Measurements from ENCODE around the gene IGFBPL1. TPM values are rescaled to one million over a fixed set of nuclear protein-coding genes. Genes with fewer than 3 reads are reported as not detected.

Gene IGFBPL1
- total RNA-seq, 1 experiment from 2014 or later: 13.7 TPM

GRCh38 chr9:38421498-38422211 lies 2.6 kb downstream of the IGFBPL1 start:
- in situ Hi-C loops (cut with HindIII; ENCODE audit: low pct_unique_long_range_greater_than_20kb, low sequenced_read_pairs) (no loop called here), intact Hi-C loops (cut with micrococcal nuclease; ENCODE audit: unreplicated experiment) (no loop called here)
- Histone ChIP-seq H3K27me3 (ENCODE audit: control insufficient read depth, insufficient read depth, low read length) (no peaks in the 10 kb centered on the region), H3K27ac (ENCODE audit: low read length) (no peak overlapping the region), H3K4me1 (ENCODE audit: control insufficient read depth, insufficient read depth, low read length) (no peaks in the 10 kb centered on the region), H3K36me3 (ENCODE audit: control insufficient read depth, insufficient read depth, low read length) (no peaks in the 10 kb centered on the region), H3K4me3 (ENCODE audit: low read depth in 2 of 2, low read length in 2 of 2) (no peak overlapping the region), H3K9me3 (ENCODE audit: control insufficient read depth, insufficient read depth, low read depth, low read length) (no peaks in the 10 kb centered on the region)
- POLR2A ChIA-PET: no interaction called here
- TF ChIP-seq POLR2AphosphoS5 (IDR thresholded peaks at IDR 0.05; ENCODE audit: low read depth, low read length): no peak
- no peak for TF ChIP-seq REST (IDR thresholded peaks at IDR 0.05; ENCODE audit: insufficient read depth in 1 of 2, low read depth in 2 of 2, low read length in 1 of 2)
- no peak for TF ChIP-seq SIN3A (IDR thresholded peaks at IDR 0.05; ENCODE audit: borderline replicate concordance, insufficient read depth, low read depth, low read length)
- TF ChIP-seq TCF7L2 (IDR thresholded peaks at IDR 0.05; ENCODE audit: low read depth, low read length): no peak
- no peak for TF ChIP-seq CTCF (IDR thresholded peaks at IDR 0.05)
- DNase-seq (ENCODE audit: low read depth, low spot score): no peak
- no TSS peak for BruUV-seq (replicated peaks)
- ATAC-seq: no peak
- CTCF ChIA-PET: no interaction called here

GRCh38 chr9:38419181-38419580 lies 5.1 kb downstream of the IGFBPL1 start:
- Histone ChIP-seq H3K4me1 (ENCODE audit: control insufficient read depth, insufficient read depth, low read length) (no peaks in the 10 kb centered on the region), H3K36me3 (ENCODE audit: control insufficient read depth, insufficient read depth, low read length) (no peaks in the 10 kb centered on the region), H3K27me3 (ENCODE audit: control insufficient read depth, insufficient read depth, low read length) (no peaks in the 10 kb centered on the region), H3K27ac (ENCODE audit: low read length) (no peak overlapping the region), H3K9me3 (ENCODE audit: control insufficient read depth, insufficient read depth, low read depth, low read length) (no peaks in the 10 kb centered on the region), H3K4me3 (ENCODE audit: low read depth in 2 of 2, low read length in 2 of 2) (no peak overlapping the region)
- TF ChIP-seq SIN3A (IDR thresholded peaks at IDR 0.05; ENCODE audit: borderline replicate concordance, insufficient read depth, low read depth, low read length): no peak
- no peak for TF ChIP-seq CTCF (IDR thresholded peaks at IDR 0.05)
- no peak for TF ChIP-seq TCF7L2 (IDR thresholded peaks at IDR 0.05; ENCODE audit: low read depth, low read length)
- CTCF ChIA-PET: no interaction called here
- intact Hi-C loops (cut with micrococcal nuclease; ENCODE audit: unreplicated experiment) (no loop called here), in situ Hi-C loops (cut with HindIII; ENCODE audit: low pct_unique_long_range_greater_than_20kb, low sequenced_read_pairs) (no loop called here)
- BruUV-seq (replicated peaks): no TSS peak
- DNase-seq (ENCODE audit: low read depth, low spot score) (no peak), ATAC-seq (no peak)
- POLR2A ChIA-PET: no interaction called here

Data from Panc1 (cell line).